HG03159 (cell line): Measurements from ENCODE around the gene FFAR4.
"Not testable (repeated sequence)": the region's sequence is repeated elsewhere in the genome, so short reads cannot be mapped to it uniquely, and the experiment has no call there.

Source experiments
- ATAC-seq: cut with Tn5 transposase; IDR thresholded peaks from one replicate; pipeline ENCODE4 v1.9.1; 2021; ENCODE audit warnings: mild to moderate bottlenecking, moderate library complexity; ENCODE audit not compliant: unreplicated experiment

FFAR4 gene

GRCh38 chr10:93566435-93567276 is at the start of gene FFAR4:
FFAR4 (plus strand) TSS chr10:93566665; CDS start chr10:93566721, 56 bp downstream.
- no peak for ATAC-seq

- ATAC-seq = no peak
These were observed 47.9 kb upstream of the FFAR4 start for GRCh38 chr10:93518531-93518930.

- ATAC-seq = no peak
These were observed 31.2 kb upstream of the FFAR4 start for GRCh38 chr10:93535293-93535692.

GRCh38 chr10:93540871-93541270 is 25.6 kb upstream of the FFAR4 start:
- not testable (repeated sequence) for ATAC-seq

GRCh38 chr10:93541402-93542357 is 24.8 kb upstream of the FFAR4 start:
- ATAC-seq = no peak

GRCh38 chr10:93542358-93542791 is 24.1 kb upstream of the FFAR4 start:
- ATAC-seq = no peak

GRCh38 chr10:93546995-93547394 is 19.5 kb upstream of the FFAR4 start:
- ATAC-seq = not testable (repeated sequence)

- no peak for ATAC-seq
These were observed 18.9 kb upstream of the FFAR4 start for GRCh38 chr10:93547522-93547921.

GRCh38 chr10:93548376-93549071 is 17.9 kb upstream of the FFAR4 start:
- no peak for ATAC-seq

- no peak for ATAC-seq
These were observed 15.9 kb upstream of the FFAR4 start for GRCh38 chr10:93550606-93551005.

- ATAC-seq = no peak
These were observed 13.7 kb upstream of the FFAR4 start for GRCh38 chr10:93552780-93553179.

GRCh38 chr10:93553482-93554315 is 12.8 kb upstream of the FFAR4 start:
- ATAC-seq = no peak

GRCh38 chr10:93554316-93554663 is 12.2 kb upstream of the FFAR4 start:
- ATAC-seq = no peak

- no peak for ATAC-seq
These were observed 11.6 kb upstream of the FFAR4 start for GRCh38 chr10:93554760-93555432.

- no peak for ATAC-seq
These were observed 7.0 kb upstream of the FFAR4 start for GRCh38 chr10:93559490-93559889.

- ATAC-seq = no peak
These were observed 5.9 kb upstream of the FFAR4 start for GRCh38 chr10:93560541-93560940.

GRCh38 chr10:93565446-93565845 is 1.0 kb upstream of the FFAR4 start:
- ATAC-seq = no peak

- no peak for ATAC-seq
These were observed 1.0 kb downstream of the FFAR4 start for GRCh38 chr10:93567277-93568104.

GRCh38 chr10:93568105-93568390 is 1.6 kb downstream of the FFAR4 start:
- ATAC-seq = no peak
